H9 (cell line): Measurements from ENCODE around the gene AIG1. TPM values are rescaled to one million over a fixed set of nuclear protein-coding genes. Genes with fewer than 3 reads are reported as not detected.

ENCODE experiments used
- DNase-seq: peaks from one replicate; pipeline ENCODE4 v3.0.0-alpha.2; 2017
- H2AFZ ChIP-seq: one replicate; pipeline ENCODE4 v1.6.1; 2013; ENCODE audit warnings: mild to moderate bottlenecking, low read length, control low read depth, moderate library complexity
- H2AK5ac ChIP-seq: 2 replicates; pipeline ENCODE4 v1.6.1; 2013; ENCODE audit warnings: low read length, control low read depth, mixed read lengths; ENCODE audit not compliant: insufficient read length
- H2BK120ac ChIP-seq: one replicate; pipeline ENCODE4 v1.6.1; 2013; ENCODE audit warnings: low read depth, mild to moderate bottlenecking, low read length, control low read depth, inconsistent platforms; ENCODE audit not compliant: poor library complexity, severe bottlenecking
- H2BK12ac ChIP-seq: 2 replicates; pipeline ENCODE4 v1.6.1; 2013; ENCODE audit warnings: low read length, control low read depth, mixed read lengths, low read depth; ENCODE audit not compliant: insufficient read length
- H2BK15ac ChIP-seq: 2 replicates; pipeline ENCODE4 v1.6.1; 2013; ENCODE audit warnings: low read depth, low read length, control low read depth
- H2BK20ac ChIP-seq: one replicate; pipeline ENCODE4 v1.6.1; 2013; ENCODE audit warnings: low read depth, mild to moderate bottlenecking, low read length, control low read depth, inconsistent platforms; ENCODE audit not compliant: poor library complexity, severe bottlenecking
- H2BK5ac ChIP-seq: 2 replicates; pipeline ENCODE4 v1.6.1; 2013; ENCODE audit warnings: low read length, control low read depth, mixed read lengths; ENCODE audit not compliant: insufficient read length
- H3K14ac ChIP-seq: 2 replicates; pipeline ENCODE4 v1.6.1; 2013; ENCODE audit warnings: low read length, control low read depth; ENCODE audit not compliant: insufficient read depth
- H3K18ac ChIP-seq: 2 replicates; pipeline ENCODE4 v1.6.1; 2013; ENCODE audit warnings: low read depth, mild to moderate bottlenecking, mixed read lengths, low read length, control low read depth; ENCODE audit not compliant: insufficient read length
- H3K23ac ChIP-seq: 2 replicates; pipeline ENCODE4 v1.6.1; 2013; ENCODE audit warnings: low read length, control low read depth, mixed read lengths, low read depth; ENCODE audit not compliant: insufficient read length
- H3K23me2 ChIP-seq: 2 replicates; pipeline ENCODE4 v1.6.1; 2013; ENCODE audit warnings: low read depth, mild to moderate bottlenecking, mixed read lengths, low read length, control low read depth; ENCODE audit not compliant: insufficient read length, poor library complexity, severe bottlenecking
- H3K27ac ChIP-seq: 2 replicates; pipeline ENCODE4 v1.5.1; 2013; ENCODE audit warnings: low read length, control low read depth, mixed read lengths, low read depth; ENCODE audit not compliant: insufficient read length
- H3K27me3 ChIP-seq: 2 replicates; pipeline ENCODE4 v1.6.1; 2013; ENCODE audit warnings: low read length, control low read depth, inconsistent platforms; ENCODE audit not compliant: insufficient read depth
- H3K4ac ChIP-seq: 2 replicates; pipeline ENCODE4 v1.6.1; 2013; ENCODE audit warnings: low read depth, mild to moderate bottlenecking, control low read depth, inconsistent platforms, low read length, moderate library complexity
- H3K4me1 ChIP-seq: 2 replicates; pipeline ENCODE4 v1.6.1; 2013; ENCODE audit warnings: low read length, control low read depth, inconsistent platforms; ENCODE audit not compliant: insufficient read depth
- H3K4me2 ChIP-seq: 2 replicates; pipeline ENCODE4 v1.6.1; 2013; ENCODE audit warnings: low read length, control low read depth, mixed read lengths; ENCODE audit not compliant: insufficient read length, insufficient read depth
- H3K56ac ChIP-seq: 2 replicates; pipeline ENCODE4 v1.6.1; 2013; ENCODE audit warnings: low read depth, mild to moderate bottlenecking, mixed read lengths, low read length, control low read depth; ENCODE audit not compliant: insufficient read length
- H3K79me1 ChIP-seq: 2 replicates; pipeline ENCODE4 v1.6.1; 2013; ENCODE audit warnings: low read depth, mild to moderate bottlenecking, moderate library complexity, low read length, control low read depth, inconsistent platforms; ENCODE audit not compliant: insufficient read depth, poor library complexity, severe bottlenecking
- H3K79me2 ChIP-seq: 2 replicates; pipeline ENCODE4 v1.6.1; 2013; ENCODE audit warnings: low read length, control low read depth, inconsistent platforms; ENCODE audit not compliant: insufficient read depth
- H3K9ac ChIP-seq: 2 replicates; pipeline ENCODE4 v1.6.1; 2013; ENCODE audit warnings: low read length, control low read depth, mixed read lengths; ENCODE audit not compliant: insufficient read length; ENCODE audit errors: extremely low read depth
- H3K9me3 ChIP-seq: one replicate; pipeline ENCODE4 v1.6.1; 2013; ENCODE audit warnings: low read depth, low read length, inconsistent platforms; ENCODE audit not compliant: control insufficient read depth
- H3T11ph ChIP-seq: one replicate; pipeline ENCODE4 v1.6.1; 2013; ENCODE audit warnings: mild to moderate bottlenecking, low read length, control low read depth, inconsistent platforms
- H4K20me1 ChIP-seq: one replicate; pipeline ENCODE4 v1.6.1; 2013; ENCODE audit not compliant: control insufficient read depth, insufficient read length, insufficient read depth
- H4K5ac ChIP-seq: 2 replicates; pipeline ENCODE4 v1.6.1; 2013; ENCODE audit warnings: low read depth, mild to moderate bottlenecking, mixed read lengths, low read length, control low read depth; ENCODE audit not compliant: insufficient read length
- H4K8ac ChIP-seq: replicated peaks from 2 replicates; pipeline ENCODE4 v1.6.1; 2013; ENCODE audit warnings: low read length, control low read depth, mixed read lengths, low read depth; ENCODE audit not compliant: insufficient read length
- H4K91ac ChIP-seq: 2 replicates; pipeline ENCODE4 v1.6.1; 2013; ENCODE audit warnings: low read depth, mild to moderate bottlenecking, moderate library complexity, mixed read lengths, low read length, control low read depth; ENCODE audit not compliant: insufficient read length
- H3K27ac Mint-ChIP-seq, 3 experiments: 2 replicates in 2 of 3; 3 replicates in 1 of 3; pipeline ENCODE4 v1.8.0; 2020 to 2021; ENCODE audit warnings: mixed read lengths in 3 of 3, mild to moderate bottlenecking in 1 of 3, moderate library complexity in 1 of 3
- H3K27me3 Mint-ChIP-seq: 2 replicates; pipeline ENCODE4 v1.8.0; 2021; ENCODE audit warnings: low read depth, mild to moderate bottlenecking, moderate library complexity, mixed read lengths
- H3K36me3 Mint-ChIP-seq, 3 experiments: 2 replicates in 2 of 3; 3 replicates in 1 of 3; pipeline ENCODE4 v1.8.0; 2020 to 2021; ENCODE audit warnings: low read depth in 3 of 3, mixed read lengths in 3 of 3; ENCODE audit not compliant: insufficient read depth in 1 of 3
- H3K4me1 Mint-ChIP-seq, 2 experiments: 2 replicates each; pipeline ENCODE4 v1.8.0; 2020; ENCODE audit warnings: mixed read lengths in 2 of 2
- H3K4me3 Mint-ChIP-seq, 2 experiments: 2 replicates in 1 of 2; 3 replicates in 1 of 2; pipeline ENCODE4 v1.8.0; 2020 to 2021; ENCODE audit warnings: mild to moderate bottlenecking in 2 of 2, mixed read lengths in 2 of 2, moderate library complexity in 1 of 2
- H3K9me3 Mint-ChIP-seq, 2 experiments: 2 replicates in 1 of 2; 3 replicates in 1 of 2; pipeline ENCODE4 v1.8.0; 2020; ENCODE audit warnings: mild to moderate bottlenecking in 2 of 2, mixed read lengths in 2 of 2, moderate library complexity in 1 of 2
- CTCF ChIP-seq: fragments of 200-600 bp; sonication (generic); conservative IDR thresholded peaks from 3 replicates; pipeline ENCODE4 v1.8.0; 2021; ENCODE audit warnings: antibody characterized with exemption, mild to moderate bottlenecking
- WGBS: extraction: QIAGEN DNeasy Blood & Tissue Kit; methylation state at CpG from one replicate; pipeline ENCODE4 v1.1.7; 2013; ENCODE audit warnings: missing lambda C conversion rate, low lambda C conversion rate, mixed read lengths; ENCODE audit not compliant: insufficient read length; ENCODE audit errors: extremely low coverage; 5-methylcytosine and 5-hydroxymethylcytosine counted together
- total RNA-seq: library from RNA; stranded (reverse); gene quantifications from 2 replicates; pipeline ENCODE4 v1.2.1, GENCODE V29; 2021

AIG1 gene
- total RNA-seq, 1 experiment from 2014 or later = 44.6 TPM

DNA sequence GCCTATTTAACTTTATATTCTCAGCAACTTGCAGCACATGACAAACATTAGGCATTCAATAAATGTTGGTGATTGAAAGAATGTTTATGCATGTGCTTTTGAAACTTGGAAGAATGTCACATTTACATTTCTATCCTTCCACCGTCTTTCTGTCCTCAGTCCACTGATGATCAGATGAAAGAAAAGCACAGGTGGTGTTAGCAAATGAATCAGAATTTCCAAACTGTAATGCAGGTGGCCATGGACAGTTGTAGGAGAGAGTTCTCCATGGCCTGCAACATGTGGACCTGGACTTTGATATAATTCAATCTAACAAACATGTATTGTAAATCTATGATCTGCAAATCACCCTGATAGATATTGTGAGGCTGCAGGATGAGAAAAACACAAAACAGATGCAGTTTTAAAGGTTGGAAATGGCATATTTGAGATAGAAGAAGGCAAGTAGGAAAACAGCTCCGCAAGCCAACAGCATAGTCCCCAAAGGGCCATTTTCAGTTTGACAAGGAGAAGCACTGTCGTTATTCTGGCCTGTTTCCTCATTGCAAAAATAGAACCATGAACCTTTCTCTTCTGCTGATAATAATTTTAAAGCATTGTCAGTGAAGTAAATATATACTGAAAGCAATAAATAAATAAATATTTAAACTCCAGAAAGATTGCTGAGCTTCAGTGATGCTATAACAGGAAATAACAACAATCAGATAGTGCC, 119.4 kb downstream of the AIG1 start:
- Histone ChIP-seq H2BK120ac (no peak overlapping the region), H3K23me2 (no peaks in the 10 kb centered on the region), H3K9me3 (no peaks in the 10 kb centered on the region), H3K79me2 (no peaks in the 10 kb centered on the region; the same call in 1 of the 2 replicates), H3K27ac (no peak overlapping the region), H3K4ac (no peak overlapping the region), H3K27me3 (no peaks in the 10 kb centered on the region), H3K4me1 (no peaks in the 10 kb centered on the region; the same call in 1 of the 2 replicates), H2BK5ac (no peak overlapping the region), H4K20me1 (no peaks in the 10 kb centered on the region), H4K91ac (no peak overlapping the region), H3T11ph (no peak overlapping the region), H3K4me2 (no peak overlapping the region), H3K9ac (no peak overlapping the region), H2BK15ac (no peak overlapping the region), H4K8ac (no peak overlapping the region), H2AK5ac (no peak overlapping the region), H2BK20ac (no peak overlapping the region), H3K56ac (no peak overlapping the region), H3K23ac (no peak overlapping the region), H3K79me1 (no peaks in the 10 kb centered on the region), H3K18ac (no peak overlapping the region), H4K5ac (no peak overlapping the region), H2AFZ (no peak overlapping the region), H3K14ac (no peak overlapping the region), H2BK12ac (no peak overlapping the region)
- no peaks in the 10 kb centered on the region; the same call in 1 of the 2 replicates for H3K27me3 Mint-ChIP-seq
- 0 out of 7 replicates have a peak overlapping the region, but pooled peaks of 1 of the 3 experiments have one; percentile 30 for H3K27ac Mint-ChIP-seq
- no peak for TF ChIP-seq CTCF
- H3K4me3 Mint-ChIP-seq = no peak overlapping the region
- H3K4me1 Mint-ChIP-seq = peaks cover 4 to 14% of the 10 kb centered on the region in 2 experiments; a peak in 3 of 4 replicates
- peaks cover 3 to 5% of the 10 kb centered on the region in 2 experiments; a peak in 2 of 5 replicates for H3K9me3 Mint-ChIP-seq
- peaks cover 8 to 30% (median 25%) of the 10 kb centered on the region in 3 experiments; a peak in 6 of 7 replicates for H3K36me3 Mint-ChIP-seq
- no peak for DNase-seq
- no CpG with 5 or more reads among the region's 3 CpGs for WGBS
